NB4 (cell line): ENCODE measurements around the gene GSTM4.

Experiments
- MAX ChIP-seq: IDR thresholded peaks from 2 replicates; pipeline ENCODE4 v1.6.1; 2011; ENCODE audit warnings: low read depth, low read length
- MYC ChIP-seq: IDR thresholded peaks from 2 replicates; pipeline ENCODE4 v1.6.1; 2011; ENCODE audit warnings: low read depth, low read length
- POLR2A ChIP-seq: IDR thresholded peaks from 2 replicates; pipeline ENCODE4 v1.6.1; 2011; ENCODE audit warnings: mild to moderate bottlenecking; ENCODE audit not compliant: insufficient read length; ENCODE audit errors: extremely low read depth
- TF ChIP-seq, protein P1 (sequence below): IDR thresholded peaks from one replicate; pipeline ENCODE4 v1.5.1; 2012; ENCODE audit warnings: low read depth, low read length

- TF ChIP-seq, protein P1, sequence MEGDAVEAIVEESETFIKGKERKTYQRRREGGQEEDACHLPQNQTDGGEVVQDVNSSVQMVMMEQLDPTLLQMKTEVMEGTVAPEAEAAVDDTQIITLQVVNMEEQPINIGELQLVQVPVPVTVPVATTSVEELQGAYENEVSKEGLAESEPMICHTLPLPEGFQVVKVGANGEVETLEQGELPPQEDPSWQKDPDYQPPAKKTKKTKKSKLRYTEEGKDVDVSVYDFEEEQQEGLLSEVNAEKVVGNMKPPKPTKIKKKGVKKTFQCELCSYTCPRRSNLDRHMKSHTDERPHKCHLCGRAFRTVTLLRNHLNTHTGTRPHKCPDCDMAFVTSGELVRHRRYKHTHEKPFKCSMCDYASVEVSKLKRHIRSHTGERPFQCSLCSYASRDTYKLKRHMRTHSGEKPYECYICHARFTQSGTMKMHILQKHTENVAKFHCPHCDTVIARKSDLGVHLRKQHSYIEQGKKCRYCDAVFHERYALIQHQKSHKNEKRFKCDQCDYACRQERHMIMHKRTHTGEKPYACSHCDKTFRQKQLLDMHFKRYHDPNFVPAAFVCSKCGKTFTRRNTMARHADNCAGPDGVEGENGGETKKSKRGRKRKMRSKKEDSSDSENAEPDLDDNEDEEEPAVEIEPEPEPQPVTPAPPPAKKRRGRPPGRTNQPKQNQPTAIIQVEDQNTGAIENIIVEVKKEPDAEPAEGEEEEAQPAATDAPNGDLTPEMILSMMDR: no peak
- TF ChIP-seq POLR2A (no peak), MYC (no peak), MAX (no peak)
Measured at GRCh38 chr1:109687641-109688499, 32.0 kb downstream of the GSTM4 start, which contains the start of gene GSTM1.
